ENCODE measurements around the gene TMEM132E.

GRCh38 chr17:34580685-34581445 lies 1.5 kb downstream of the TMEM132E start:
- no peak for TF ChIP-seq EZH2phosphoT487 (IDR thresholded peaks at IDR 0.05; ENCODE audit: low read depth)
- no peak for TF ChIP-seq CTCF (IDR thresholded peaks at IDR 0.05; ENCODE audit: low read depth, low read length)

Data from OCI-LY3 (cell line).